Breast epithelium (tissue), 3 donors: Measurements from ENCODE around the gene PAK6.

Source experiments
- CTCF ChIP-seq, 3 donors: fragments of 450-650 bp; IDR thresholded peaks; one replicate each; pipeline ENCODE4 v1.5.1; 2016 to 2017; ENCODE audit warnings: antibody characterized with exemption in 3 of 3, mild to moderate bottlenecking in 3 of 3, moderate library complexity in 3 of 3
- POLR2A ChIP-seq: fragments of 450-650 bp; IDR thresholded peaks from one replicate; pipeline ENCODE4 v1.6.1; 2016; ENCODE audit warnings: antibody characterized with exemption, mild to moderate bottlenecking, moderate library complexity

GRCh38 chr15:40281057-40281800 is 42.4 kb downstream of the PAK6 start:
- TF ChIP-seq CTCF (IDR thresholded peaks at IDR 0.05) (no peak), POLR2A (no peak)
